ENCODE results near the gene CXXC1. TPM values are rescaled to one million over a fixed set of nuclear protein-coding genes. Genes with fewer than 3 reads are reported as not detected.
A peak's percentile ranks its signal among the peaks of the same experiment; 100 is the strongest.

CXXC1 gene
- total RNA-seq, 1 donor from 2014 or later: 50.6 TPM

GRCh38 chr18:50240080-50240563 lies 47.4 kb downstream of the CXXC1 start:
- H3K36me3 Mint-ChIP-seq (ENCODE audit: low read depth, unreplicated experiment): no peaks in the 10 kb centered on the region
- Histone ChIP-seq H3K9ac (ENCODE audit: low read length) (no peak overlapping the region), H3K4me2 (ENCODE audit: low read length) (no peak overlapping the region), H3K79me2 (ENCODE audit: insufficient read depth, low read length) (no peaks in the 10 kb centered on the region), H3K4me1 (ENCODE audit: insufficient read depth, low read length) (no peaks in the 10 kb centered on the region), H3K27ac (ENCODE audit: low read depth, low read length) (no peak overlapping the region), H3K4me3 (ENCODE audit: insufficient read depth, low read depth, low read length) (no peak overlapping the region), H2AFZ (ENCODE audit: low read depth, low read length) (no peak overlapping the region), H3K36me3 (ENCODE audit: insufficient read depth, low read length) (no peaks in the 10 kb centered on the region), H3K9me3 (ENCODE audit: insufficient read depth, low read depth, low read length) (no peaks in the 10 kb centered on the region), H4K20me1 (ENCODE audit: insufficient read depth, low read length) (no peaks in the 10 kb centered on the region), H3K27me3 (ENCODE audit: insufficient read depth, low read length) (no peaks in the 10 kb centered on the region)
- no peak for TF ChIP-seq EZH2 (IDR thresholded peaks at IDR 0.05; ENCODE audit: insufficient read depth, low read length)
- no peak for TF ChIP-seq CTCF (IDR thresholded peaks at IDR 0.05; ENCODE audit: insufficient read depth, low read depth, low read length)
- no peak overlapping the region for H3K4me3 Mint-ChIP-seq (ENCODE audit: unreplicated experiment)
- no peaks in the 10 kb centered on the region for H3K4me1 Mint-ChIP-seq (ENCODE audit: low read depth, unreplicated experiment)
- H3K9me3 Mint-ChIP-seq (ENCODE audit: unreplicated experiment): peaks cover 27% of the 10 kb centered on the region
- H3K27me3 Mint-ChIP-seq (ENCODE audit: low read depth, unreplicated experiment): no peaks in the 10 kb centered on the region
- FAIRE-seq (no peak), DNase-seq (ENCODE audit: low read depth) (peak; percentile 1)
- H3K27ac Mint-ChIP-seq (ENCODE audit: unreplicated experiment): no peak overlapping the region

- H3K4me2 ChIP-seq (ENCODE audit: low read length): no peak overlapping the region
- peaks cover 4% of the 10 kb centered on the region for H3K4me1 Mint-ChIP-seq (ENCODE audit: low read depth, unreplicated experiment)
- no peak overlapping the region for H3K9ac ChIP-seq (ENCODE audit: low read length)
- H3K4me3 ChIP-seq (ENCODE audit: insufficient read depth, low read depth, low read length): no peak overlapping the region
- H3K27me3 Mint-ChIP-seq (ENCODE audit: low read depth, unreplicated experiment): peaks cover 4% of the 10 kb centered on the region
- TF ChIP-seq CTCF (IDR thresholded peaks at IDR 0.05; ENCODE audit: insufficient read depth, low read depth, low read length): no peak
- no peaks in the 10 kb centered on the region for H3K36me3 ChIP-seq (ENCODE audit: insufficient read depth, low read length)
- DNase-seq (ENCODE audit: low read depth) (no peak), FAIRE-seq (no peak)
- H3K4me3 Mint-ChIP-seq (ENCODE audit: unreplicated experiment): no peak overlapping the region
- H3K9me3 ChIP-seq (ENCODE audit: insufficient read depth, low read depth, low read length): no peaks in the 10 kb centered on the region
- H4K20me1 ChIP-seq (ENCODE audit: insufficient read depth, low read length): no peaks in the 10 kb centered on the region
- no peaks in the 10 kb centered on the region for H3K4me1 ChIP-seq (ENCODE audit: insufficient read depth, low read length)
- no peak overlapping the region for H3K27ac ChIP-seq (ENCODE audit: low read depth, low read length)
- H3K36me3 Mint-ChIP-seq (ENCODE audit: low read depth, unreplicated experiment): no peaks in the 10 kb centered on the region
- H3K79me2 ChIP-seq (ENCODE audit: insufficient read depth, low read length): no peaks in the 10 kb centered on the region
- H3K9me3 Mint-ChIP-seq (ENCODE audit: unreplicated experiment): peaks cover 5% of the 10 kb centered on the region
- no peak overlapping the region for H2AFZ ChIP-seq (ENCODE audit: low read depth, low read length)
- no peaks in the 10 kb centered on the region for H3K27me3 ChIP-seq (ENCODE audit: insufficient read depth, low read length)
- H3K27ac Mint-ChIP-seq (ENCODE audit: unreplicated experiment): no peak overlapping the region
Measured at GRCh38 chr18:50232419-50232818, 55.1 kb downstream of the CXXC1 start.

Other genes with a start within 250 kb of the CXXC1 start
- 7.2 and 8.3 TPM in 2 replicates for gene MYO5B, start 92.5 kb downstream of the CXXC1 start, total RNA-seq
- gene CFAP53, start 21.2 kb downstream of the CXXC1 start, total RNA-seq: 0.46 and 0.68 TPM in 2 replicates
- 62.8 and 74.4 TPM in 2 replicates for gene MBD1, start 6.2 kb downstream of the CXXC1 start, total RNA-seq
- gene SKA1, start 87.4 kb upstream of the CXXC1 start, total RNA-seq: 1.2 and 2.6 TPM in 2 replicates

Data from astrocyte (in vitro differentiated cells and primary cell).